ENCODE measurements around the gene EDEM3.

DNA sequence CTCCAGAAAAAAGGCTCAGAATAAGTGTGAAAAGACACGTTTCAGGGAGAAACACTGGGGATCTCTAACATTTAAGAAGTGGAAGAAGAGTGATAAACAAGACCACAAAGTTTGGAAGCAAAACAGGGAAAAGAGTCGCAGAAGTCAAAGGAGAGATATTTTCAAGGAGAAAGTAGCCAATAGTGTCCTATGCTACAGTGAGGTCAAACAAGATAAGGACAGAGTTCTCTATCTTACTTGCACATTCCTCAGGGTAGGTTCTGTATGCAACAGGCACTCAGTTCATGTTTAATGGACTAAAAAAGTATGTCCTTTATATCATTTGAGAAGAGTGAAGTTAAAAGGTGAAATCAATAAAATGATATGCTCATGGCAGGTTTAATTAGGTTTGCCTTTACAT lies 13.8 kb upstream of the EDEM3 start:
- TF ChIP-seq EZH2 (IDR thresholded peaks at IDR 0.05; ENCODE audit: insufficient read depth, poor library complexity, severe bottlenecking): no peak
- no peak for TF ChIP-seq EZH2phosphoT487 (IDR thresholded peaks at IDR 0.05; ENCODE audit: insufficient read depth, low read depth)
